HG03025 (cell line): ENCODE measurements around the gene RPL27A.

ENCODE experiments used
- ATAC-seq: cut with Tn5 transposase; IDR thresholded peaks from one replicate; pipeline ENCODE4 v1.9.1; 2021; ENCODE audit warnings: mild to moderate bottlenecking, moderate library complexity; ENCODE audit not compliant: unreplicated experiment, low FRiP score

Gene RPL27A

GRCh38 chr11:8698379-8698851, 15.8 kb downstream of the RPL27A start:
- no peak for ATAC-seq

DNA sequence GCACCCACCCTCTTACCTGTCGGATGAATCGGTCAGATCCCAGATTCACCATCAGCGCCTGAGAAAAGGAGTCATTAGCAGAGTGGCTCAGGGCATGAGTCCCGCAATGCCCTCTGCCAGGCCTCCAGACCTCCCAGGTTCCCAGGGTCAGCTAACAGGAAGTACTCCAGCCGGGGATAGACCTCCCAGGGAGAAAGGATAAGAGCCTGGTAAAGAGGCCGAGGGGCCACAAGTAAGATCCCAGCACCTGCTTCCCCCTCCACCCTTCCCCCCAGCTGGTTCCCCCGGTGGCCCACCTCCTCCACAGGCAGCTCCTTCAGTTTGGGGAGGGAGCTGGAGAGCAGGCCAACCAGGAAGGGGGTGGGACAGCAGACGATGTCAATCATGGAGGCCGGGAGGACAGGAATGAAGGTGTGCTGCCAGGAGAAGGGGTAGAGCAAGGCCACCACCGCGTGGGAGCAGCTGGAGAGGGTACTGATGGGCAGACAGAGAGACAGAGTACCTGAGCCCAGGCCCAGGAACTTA, 16.4 kb downstream of the RPL27A start:
- no peak for ATAC-seq

DNA sequence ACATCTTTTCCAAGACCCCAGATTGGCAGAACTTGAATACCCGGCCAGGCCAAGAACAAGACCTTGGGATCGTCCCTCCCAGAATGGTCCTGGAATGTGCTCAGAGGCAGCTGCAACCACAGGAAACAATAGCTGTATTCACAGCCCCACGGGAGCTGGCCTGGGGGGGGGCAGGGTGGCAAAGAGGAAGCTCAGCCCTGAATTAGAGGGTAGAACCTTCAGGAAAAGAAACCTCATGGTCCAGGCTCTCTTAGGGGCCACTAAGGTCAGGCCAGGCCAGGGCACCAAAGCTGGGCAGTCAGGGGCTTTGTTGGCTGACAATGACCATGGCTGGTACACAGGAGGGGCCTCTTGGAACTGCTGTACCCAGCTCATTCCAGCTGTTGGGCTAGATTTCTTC, 17.3 kb downstream of the RPL27A start:
- no peak for ATAC-seq

DNA sequence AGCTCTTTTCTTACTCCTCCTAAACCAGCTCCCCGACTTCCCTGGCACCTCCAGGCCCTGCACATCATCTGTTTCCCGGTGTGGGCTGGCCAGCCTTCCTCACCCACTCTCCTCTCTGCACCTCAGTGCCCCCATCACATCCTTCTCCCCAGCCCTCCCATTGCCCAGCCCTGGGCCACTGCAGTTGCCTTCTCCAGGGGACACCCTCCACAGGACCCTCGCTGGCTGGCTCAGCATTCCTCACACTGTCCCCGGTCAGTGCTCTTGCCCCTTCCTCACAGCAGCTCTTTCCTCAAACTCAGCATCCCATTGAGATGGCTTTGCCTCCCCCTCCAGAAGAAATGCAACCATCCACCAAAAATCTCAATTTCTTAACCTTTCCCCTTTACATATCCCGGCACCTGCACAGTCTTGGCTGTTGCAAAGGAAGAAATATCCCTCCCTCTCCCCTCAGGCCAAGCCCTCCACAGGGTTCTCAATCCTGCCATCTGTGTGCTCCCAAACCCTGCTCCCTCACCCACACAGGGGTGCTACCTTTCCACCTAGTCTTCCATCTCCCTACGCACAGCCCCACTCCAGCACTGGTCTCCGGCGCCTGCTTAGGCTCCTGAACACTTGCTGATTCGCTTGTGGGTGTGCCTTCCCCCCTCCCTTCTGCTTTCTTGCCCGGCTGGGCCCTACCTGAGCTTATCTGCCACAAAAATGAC, 19.5 kb downstream of the RPL27A start:
- no peak for ATAC-seq

- ATAC-seq = no peak
These were observed 20.0 kb downstream of the RPL27A start for GRCh38 chr11:8702598-8702915.

DNA sequence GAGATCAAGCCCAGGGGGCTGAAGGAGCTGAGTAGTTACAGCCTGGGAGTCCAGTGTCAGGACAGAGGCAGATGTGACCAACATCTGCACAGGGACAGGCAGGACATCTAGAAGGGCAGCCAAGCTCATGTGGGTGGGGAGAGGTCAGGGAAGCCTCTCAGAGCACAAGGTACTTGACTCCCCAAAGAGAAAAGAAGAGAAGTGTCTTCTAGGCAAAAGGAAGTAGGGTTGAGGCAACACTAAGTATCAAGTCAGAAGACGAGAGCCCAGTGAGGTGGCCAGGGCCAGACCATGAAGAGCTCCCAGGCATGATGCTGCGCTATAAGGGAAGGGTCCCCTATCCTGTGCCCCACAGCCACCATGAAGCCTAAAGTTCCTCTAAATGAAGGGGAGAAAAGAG, 21.5 kb downstream of the RPL27A start:
- ATAC-seq = no peak

DNA sequence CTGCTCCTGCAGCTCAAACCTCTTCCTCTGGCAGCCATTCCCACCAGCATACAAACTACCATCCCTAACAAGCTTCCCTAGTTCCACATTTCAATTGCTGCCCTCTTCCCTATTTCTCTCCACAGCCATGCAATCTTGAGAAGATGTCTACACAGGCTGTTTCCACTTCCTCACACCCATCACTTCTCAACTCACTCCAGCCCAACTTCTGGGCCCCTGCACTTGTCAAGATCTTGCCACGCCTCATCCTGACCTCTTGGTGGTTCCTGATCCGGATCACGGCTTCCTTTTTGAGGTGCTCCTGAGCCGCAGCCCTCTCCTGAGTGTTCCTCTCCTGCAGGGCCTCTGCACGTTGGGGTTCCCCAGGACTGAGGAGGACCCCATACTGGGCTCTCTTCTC, 22.6 kb downstream of the RPL27A start:
- ATAC-seq = no peak

- no peak for ATAC-seq
These were observed 24.3 kb downstream of the RPL27A start for GRCh38 chr11:8706673-8707432.

- no peak for ATAC-seq
These were observed 25.1 kb downstream of the RPL27A start for GRCh38 chr11:8707541-8708191.

DNA sequence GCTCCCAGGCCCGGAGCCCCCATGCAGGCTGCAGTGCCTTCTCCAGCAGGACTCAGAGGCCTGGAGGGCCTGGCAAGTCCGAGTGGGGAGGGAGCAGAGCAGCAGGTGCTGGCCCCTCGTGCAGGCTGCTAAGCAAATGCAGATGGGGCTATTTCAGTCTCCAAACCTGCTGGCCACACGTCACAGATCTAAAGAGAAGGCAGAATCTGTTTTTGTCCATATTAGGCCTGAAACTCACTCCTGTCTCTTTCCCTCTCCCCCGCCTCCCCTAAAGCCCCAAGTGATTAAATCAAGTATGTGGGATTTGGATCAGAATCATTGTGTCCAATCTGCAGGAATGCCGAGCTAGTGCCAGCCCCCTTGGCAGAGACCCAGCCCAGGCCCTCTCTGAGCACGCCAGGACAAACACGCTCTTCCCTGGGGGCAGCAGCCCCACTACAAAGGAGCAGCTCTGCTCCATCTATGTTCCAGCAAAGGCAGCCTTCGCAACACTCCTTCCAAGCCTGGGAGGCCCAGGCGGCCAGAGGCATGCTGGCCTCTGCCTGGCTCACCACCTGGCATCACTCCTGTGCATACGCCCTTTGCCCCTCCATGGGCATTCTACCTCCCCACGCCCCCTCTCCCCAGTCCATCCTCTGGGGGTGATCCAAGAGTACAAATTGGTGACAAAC, 26.5 kb downstream of the RPL27A start:
- no peak for ATAC-seq

- no peak for ATAC-seq
These were observed 27.2 kb downstream of the RPL27A start for GRCh38 chr11:8709777-8710176.

DNA sequence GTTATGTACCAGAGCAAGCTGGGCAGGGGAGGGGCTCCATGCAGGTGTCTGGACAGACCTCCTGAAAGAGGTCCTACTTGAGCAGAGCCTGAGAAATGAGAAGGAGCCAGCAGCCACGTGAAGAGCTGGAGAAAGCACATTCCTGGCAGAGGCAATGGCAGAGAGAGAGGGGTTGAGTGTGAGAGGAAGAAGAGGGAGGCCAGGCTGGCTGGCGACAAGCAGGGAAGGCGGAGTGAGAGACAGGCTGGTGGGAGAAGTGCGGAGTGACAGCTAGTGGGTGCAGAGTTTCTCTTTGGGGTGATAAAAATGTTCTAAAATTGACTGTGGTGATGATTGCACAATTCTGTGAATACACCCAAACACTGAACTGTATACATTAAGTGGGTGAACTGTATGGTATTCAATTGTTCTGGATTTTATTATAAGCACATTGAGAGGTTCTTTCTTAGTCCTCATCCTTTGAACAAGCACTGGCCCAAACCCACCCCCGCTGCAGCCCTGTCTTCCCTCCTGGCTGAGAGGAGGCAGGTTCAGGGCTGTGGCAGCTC, 29.4 kb downstream of the RPL27A start:
- ATAC-seq = no peak

DNA sequence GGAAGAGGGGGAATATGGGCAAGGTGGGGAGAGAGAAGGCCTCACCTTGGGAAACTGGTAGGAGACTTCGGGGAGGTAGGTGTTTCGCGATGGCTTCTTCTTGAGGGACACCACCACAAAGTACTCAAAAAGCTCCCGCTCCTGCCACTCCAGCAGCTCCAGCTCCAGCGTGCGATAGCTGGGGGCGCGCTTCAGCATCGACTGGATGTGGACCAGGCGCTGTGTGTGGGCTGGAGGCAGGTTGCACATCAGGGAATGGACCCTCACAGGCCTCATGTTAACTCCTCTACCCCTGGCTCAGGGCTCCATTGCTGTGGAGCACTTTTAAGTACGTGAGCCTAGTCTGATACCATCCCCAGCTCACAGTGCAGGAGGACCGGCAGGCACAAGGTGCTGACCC, 29.9 kb downstream of the RPL27A start:
- no peak for ATAC-seq

DNA sequence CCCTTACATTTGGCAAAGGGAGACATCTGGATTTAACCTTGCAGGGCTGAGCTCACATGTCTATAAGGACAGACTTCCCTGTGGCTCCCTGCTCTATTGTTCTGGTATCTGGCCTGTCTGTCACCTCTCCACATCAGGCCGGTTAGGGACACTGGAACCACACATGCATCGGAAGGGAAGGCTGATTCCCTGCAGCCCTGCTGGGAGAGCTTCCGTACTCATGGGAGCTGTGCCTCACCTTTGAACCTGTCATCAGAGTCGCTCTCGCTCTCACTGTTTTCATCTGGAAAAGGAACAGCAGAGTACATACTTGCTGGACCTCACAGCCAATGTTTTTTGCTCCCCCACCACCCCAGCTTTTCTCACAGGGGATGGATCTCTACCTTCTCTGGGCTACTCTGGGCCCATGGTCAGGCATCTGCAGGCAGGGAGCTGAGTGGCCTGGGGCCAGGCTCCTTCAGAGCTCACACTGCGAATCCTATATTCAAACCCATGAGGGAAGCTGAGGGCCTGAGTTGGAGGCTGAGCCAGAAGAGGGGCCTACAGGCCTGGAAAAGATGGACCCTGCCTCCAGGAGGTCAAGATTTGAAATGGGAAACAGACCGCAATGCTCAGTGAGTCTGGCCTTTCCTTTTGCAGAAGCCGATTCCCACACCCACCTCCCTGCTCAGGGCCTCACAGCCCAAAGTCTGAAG, 31.3 kb downstream of the RPL27A start:
- ATAC-seq = no peak

- no peak for ATAC-seq
These were observed 32.1 kb downstream of the RPL27A start for GRCh38 chr11:8714622-8715225.

DNA sequence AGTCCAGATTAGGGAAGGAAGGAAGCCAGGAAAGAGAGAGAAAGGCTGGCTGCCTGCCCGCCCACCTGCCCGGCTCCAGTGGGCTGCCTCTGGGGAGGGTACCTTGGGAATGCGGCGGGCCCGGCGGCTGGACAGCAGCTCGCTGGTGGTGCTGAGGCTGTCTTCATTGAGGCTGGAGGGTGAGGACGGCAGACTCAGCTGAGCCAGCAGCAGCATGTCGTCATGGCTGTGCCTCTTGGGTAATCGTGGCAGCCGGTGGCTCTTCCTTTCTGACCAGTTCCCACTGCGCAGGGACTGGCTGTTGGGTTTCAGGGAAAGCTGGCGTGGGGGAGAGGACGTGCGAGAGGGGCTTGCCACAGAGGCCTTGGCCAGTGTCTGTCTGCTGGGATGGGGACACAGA, 32.9 kb downstream of the RPL27A start:
- ATAC-seq = no peak

GRCh38 chr11:8717544-8717875, 34.9 kb downstream of the RPL27A start:
- ATAC-seq = no peak

GRCh38 chr11:8717876-8718753, 35.5 kb downstream of the RPL27A start:
- ATAC-seq = no peak

GRCh38 chr11:8719211-8719649, 36.6 kb downstream of the RPL27A start:
- no peak for ATAC-seq
